BJ (cell line): ENCODE results near the gene SLC19A2. TPM values are rescaled to one million over a fixed set of nuclear protein-coding genes. Genes with fewer than 3 reads are reported as not detected.

Experiments
- CTCF ChIA-PET: fragments of 350-600 bp; formaldehyde crosslinking; extraction: SDS; loops from one replicate; lab custom pipeline; 2021; ENCODE audit warnings: antibody characterized with exemption, inconsistent platforms; lab: Yijun Ruan, JAX
- POLR2A ChIA-PET: fragments of 300-600 bp; sonication (Branson Sonifier 250); formaldehyde crosslinking; extraction: SDS; loops from one replicate; lab custom pipeline; 2021; ENCODE audit warnings: antibody characterized with exemption; lab: Charles Lee
- DNase-seq: peaks from one replicate; pipeline ENCODE4 v3.0.0-alpha.2; 2011; ENCODE audit warnings: low read depth
- H3K27me3 ChIP-seq: 2 replicates; pipeline ENCODE4 v1.6.0; 2011; ENCODE audit warnings: low read length; ENCODE audit not compliant: control insufficient read depth, insufficient read depth
- H3K36me3 ChIP-seq: 2 replicates; pipeline ENCODE4 v1.5.1; 2011; ENCODE audit warnings: low read length; ENCODE audit not compliant: control insufficient read depth, insufficient read depth
- H3K4me3 ChIP-seq: 2 replicates; pipeline ENCODE4 v1.5.1; 2011; ENCODE audit warnings: low read depth, mild to moderate bottlenecking, control low read depth, low read length
- polyA plus RNA-seq: library from polyadenylated mRNA; depleted of rRNA; stranded (reverse); fragments of >200 nt; gene quantifications from 2 replicates; pipeline ENCODE4 v1.2.3, GENCODE V29; 2011
- TF ChIP-seq, protein P1 (sequence below): IDR thresholded peaks from 2 replicates; pipeline ENCODE4 v1.5.1; 2011; ENCODE audit warnings: low read depth, mild to moderate bottlenecking, control low read depth, inconsistent platforms, low read length, moderate library complexity; ENCODE audit not compliant: insufficient read depth

The SLC19A2 gene
- polyA plus RNA-seq, 1 experiment = 3.3 TPM

GRCh38 chr1:169443923-169444322 lies 41.8 kb downstream of the SLC19A2 start:
- ChIA-PET POLR2A (no interaction called here), CTCF (no interaction called here)
- no peak for DNase-seq
- TF ChIP-seq, protein P1, sequence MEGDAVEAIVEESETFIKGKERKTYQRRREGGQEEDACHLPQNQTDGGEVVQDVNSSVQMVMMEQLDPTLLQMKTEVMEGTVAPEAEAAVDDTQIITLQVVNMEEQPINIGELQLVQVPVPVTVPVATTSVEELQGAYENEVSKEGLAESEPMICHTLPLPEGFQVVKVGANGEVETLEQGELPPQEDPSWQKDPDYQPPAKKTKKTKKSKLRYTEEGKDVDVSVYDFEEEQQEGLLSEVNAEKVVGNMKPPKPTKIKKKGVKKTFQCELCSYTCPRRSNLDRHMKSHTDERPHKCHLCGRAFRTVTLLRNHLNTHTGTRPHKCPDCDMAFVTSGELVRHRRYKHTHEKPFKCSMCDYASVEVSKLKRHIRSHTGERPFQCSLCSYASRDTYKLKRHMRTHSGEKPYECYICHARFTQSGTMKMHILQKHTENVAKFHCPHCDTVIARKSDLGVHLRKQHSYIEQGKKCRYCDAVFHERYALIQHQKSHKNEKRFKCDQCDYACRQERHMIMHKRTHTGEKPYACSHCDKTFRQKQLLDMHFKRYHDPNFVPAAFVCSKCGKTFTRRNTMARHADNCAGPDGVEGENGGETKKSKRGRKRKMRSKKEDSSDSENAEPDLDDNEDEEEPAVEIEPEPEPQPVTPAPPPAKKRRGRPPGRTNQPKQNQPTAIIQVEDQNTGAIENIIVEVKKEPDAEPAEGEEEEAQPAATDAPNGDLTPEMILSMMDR = no peak
- no peak overlapping the region for H3K4me3 ChIP-seq
- no peaks in the 10 kb centered on the region for H3K27me3 ChIP-seq
- no peaks in the 10 kb centered on the region for H3K36me3 ChIP-seq

DNA sequence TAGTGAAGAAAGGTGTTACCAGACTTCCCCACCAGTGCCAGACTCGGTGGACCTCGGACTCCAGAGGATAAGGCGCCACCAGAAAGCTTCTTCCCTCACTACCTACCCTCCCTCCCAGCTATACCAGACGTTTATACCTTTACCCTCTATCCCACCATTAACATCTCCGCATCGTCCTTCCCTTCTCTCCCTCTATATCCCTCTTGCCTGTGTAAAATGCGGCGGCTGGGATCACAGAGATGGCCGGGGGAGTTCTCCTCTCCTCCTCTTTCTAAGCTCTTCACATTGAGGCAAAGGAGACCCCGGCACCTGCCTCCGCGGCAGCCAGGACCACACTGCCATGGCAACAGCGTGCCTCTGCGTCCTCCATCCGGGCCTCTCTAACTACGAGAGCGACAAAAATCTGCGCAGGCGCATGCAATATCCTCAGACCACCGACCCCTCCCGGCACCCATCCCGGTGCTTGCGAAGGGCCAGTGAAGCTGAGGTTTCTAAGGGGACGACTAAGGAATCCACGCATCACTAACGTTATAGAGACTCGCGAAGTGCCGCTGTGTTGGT lies 58.6 kb downstream of the SLC19A2 start, which contains the start of gene CCDC181:
CCDC181 (minus strand) TSS at position 394 of the 561 bp plus-strand sequence. CDS start 2,547 bp downstream, outside the sequence.
- CTCF ChIA-PET = interaction anchor here (0.5 to 0.6 kb wide), 2 partner anchors 679 to 970 kb away, joined by 3 read pairs; no protein-coding TSS in a partner anchor
- Histone ChIP-seq H3K36me3 (no peaks in the 10 kb centered on the region), H3K27me3 (peaks cover 2% of the 10 kb centered on the region; the same call in 1 of the 2 replicates), H3K4me3 (peak within 1 kb of the TSS; percentile 22)
- DNase-seq = no peak
- POLR2A ChIA-PET = no interaction called here
- TF ChIP-seq, protein P1 = no peak

DNA sequence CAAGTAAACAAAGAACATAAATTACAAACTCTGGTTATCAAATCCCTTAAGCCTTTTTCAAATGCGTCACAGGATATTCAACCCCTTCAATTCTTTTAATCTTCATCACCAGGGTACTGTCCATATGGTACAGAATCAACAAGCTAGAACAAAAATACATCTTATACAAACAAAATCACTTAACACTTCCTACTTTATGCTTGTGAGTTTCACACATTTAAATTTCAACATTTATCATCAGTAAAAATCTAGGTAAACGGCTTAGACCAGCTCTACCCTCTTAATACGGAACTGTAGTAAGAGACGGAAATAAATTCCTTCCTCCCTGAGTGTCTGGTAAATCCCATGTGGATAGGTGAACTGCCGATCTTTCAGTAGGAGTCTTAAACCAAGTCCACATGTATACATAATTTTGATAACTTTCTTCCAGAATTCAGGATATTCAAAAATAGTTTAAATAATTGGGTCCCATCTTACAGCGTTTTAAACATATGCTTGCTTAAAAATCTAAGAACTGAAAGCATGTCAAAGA lies 59.5 kb downstream of the SLC19A2 start:
- TF ChIP-seq, protein P1 = no peak
- CTCF ChIA-PET = interaction anchor here (0.5 kb wide), 1 partner anchor 969 kb away, joined by 3 read pairs; no protein-coding TSS in a partner anchor
- H3K27me3 ChIP-seq = peaks cover 2% of the 10 kb centered on the region; the same call in 1 of the 2 replicates
- H3K4me3 ChIP-seq = no peak overlapping the region
- DNase-seq = no peak
- POLR2A ChIA-PET = no interaction called here
- no peaks in the 10 kb centered on the region for H3K36me3 ChIP-seq

- TF ChIP-seq, protein P1 = no peak
- H3K36me3 ChIP-seq = no peaks in the 10 kb centered on the region
- H3K4me3 ChIP-seq = no peak overlapping the region
- ChIA-PET CTCF (no interaction called here), POLR2A (no interaction called here)
- DNase-seq = no peak
- H3K27me3 ChIP-seq = no peaks in the 10 kb centered on the region
Measured at GRCh38 chr1:169421309-169421708, 64.4 kb downstream of the SLC19A2 start.

- POLR2A ChIA-PET = no interaction called here
- TF ChIP-seq, protein P1 = no peak
Measured at GRCh38 chr1:169414952-169415351, 70.8 kb downstream of the SLC19A2 start.

More at GRCh38 chr1:169414952-169415351, 70.8 kb downstream of the SLC19A2 start:
- H3K36me3 ChIP-seq = no peaks in the 10 kb centered on the region
- no peak overlapping the region for H3K4me3 ChIP-seq
- no peak for DNase-seq
- H3K27me3 ChIP-seq = no peaks in the 10 kb centered on the region
- CTCF ChIA-PET = interaction anchor here (0.6 kb wide), 2 partner anchors 677 to 1053 kb away, joined by 3 read pairs; no protein-coding TSS in a partner anchor
